Stimulated activated CD8-positive, alpha-beta memory T cell treated with anti-CD3 and anti-CD28 coated beads, Interleukin-4, amount 100 ng/mL, for 4 hours (primary cell): ENCODE results near the gene FBXL16.
"Not testable (repeated sequence)": the region's sequence is repeated elsewhere in the genome, so short reads cannot be mapped to it uniquely, and the experiment has no call there.

Source experiments
- DNase-seq, 2 donors: peaks; one replicate each; pipeline ENCODE4 v3.0.0-alpha.2; 2020; ENCODE audit warnings: low read depth in 2 of 2, low spot score in 1 of 2

The FBXL16 gene

GRCh38 chr16:724188-725040 is 18.8 kb upstream of the FBXL16 start:
- DNase-seq = no peak

GRCh38 chr16:723695-724094 is 18.1 kb upstream of the FBXL16 start:
- DNase-seq = no peak

- DNase-seq = no peak
Measured at GRCh38 chr16:722835-723633, 17.4 kb upstream of the FBXL16 start.

GRCh38 chr16:721765-722540 is 16.4 kb upstream of the FBXL16 start:
- no peak for DNase-seq

- DNase-seq = peak; percentile 37 to 57
Measured at GRCh38 chr16:720990-721764, 15.6 kb upstream of the FBXL16 start, which contains the start of gene ANTKMT. Gene ANTKMT (plus strand): TSS chr16:721146. CDS start chr16:721275, 129 bp downstream.

GRCh38 chr16:720447-720989 is 14.9 kb upstream of the FBXL16 start:
- no peak for DNase-seq

GRCh38 chr16:719815-720446 is 14.3 kb upstream of the FBXL16 start:
- DNase-seq = no peak

- DNase-seq = no peak
Measured at GRCh38 chr16:718922-719321, 13.3 kb upstream of the FBXL16 start.

- no peak for DNase-seq
Measured at GRCh38 chr16:718389-718788, 12.8 kb upstream of the FBXL16 start.

- DNase-seq = no peak
Measured at GRCh38 chr16:717450-718245, 12.0 kb upstream of the FBXL16 start.

GRCh38 chr16:716768-717325 is 11.2 kb upstream of the FBXL16 start:
- no peak for DNase-seq

- no peak for DNase-seq
Measured at GRCh38 chr16:716200-716568, 10.6 kb upstream of the FBXL16 start.

- no peak for DNase-seq
Measured at GRCh38 chr16:715477-716199, 10.0 kb upstream of the FBXL16 start.

GRCh38 chr16:714558-715476 is 9.2 kb upstream of the FBXL16 start, which contains the start of gene METRN:
Gene METRN (plus strand): TSS chr16:715118. CDS start chr16:715290, 172 bp downstream.
- DNase-seq = peak; percentile 67 to 78

GRCh38 chr16:714079-714478 is 8.5 kb upstream of the FBXL16 start:
- no peak for DNase-seq

GRCh38 chr16:712740-713250 is 7.2 kb upstream of the FBXL16 start:
- DNase-seq = not testable (repeated sequence)
